H1 (cell line): Measurements from ENCODE around the gene RBSN. TPM values are rescaled to one million over a fixed set of nuclear protein-coding genes. Genes with fewer than 3 reads are reported as not detected.

Experiments
- CHD2 ChIP-seq: IDR thresholded peaks from 2 replicates; pipeline ENCODE4 v1.6.1; 2012; ENCODE audit warnings: low read length, improper control_type of control experiment
- GABPA ChIP-seq: IDR thresholded peaks from 2 replicates; pipeline ENCODE4 v1.6.1; 2011; ENCODE audit warnings: mild to moderate bottlenecking, low read length, moderate library complexity, borderline replicate concordance; ENCODE audit not compliant: insufficient read depth
- GTF2F1 ChIP-seq: IDR thresholded peaks from 2 replicates; pipeline ENCODE4 v1.6.1; 2012; ENCODE audit warnings: low read depth, low read length, improper control_type of control experiment, borderline replicate concordance
- HDAC6 ChIP-seq: IDR thresholded peaks from one replicate; pipeline ENCODE4 v1.7.1; 2012; ENCODE audit warnings: low read depth, mild to moderate bottlenecking, inconsistent platforms, low read length, moderate library complexity
- NRF1 ChIP-seq: IDR thresholded peaks from 2 replicates; pipeline ENCODE4 v1.6.1; 2011; ENCODE audit warnings: mild to moderate bottlenecking, low read depth, low read length, improper control_type of control experiment
- TCF12 ChIP-seq: IDR thresholded peaks from 2 replicates; pipeline ENCODE4 v1.6.1; 2011; ENCODE audit warnings: low read depth, mild to moderate bottlenecking, low read length
- YY1 ChIP-seq: IDR thresholded peaks from 2 replicates; pipeline ENCODE4 v1.6.1; 2011; ENCODE audit warnings: low read depth, mild to moderate bottlenecking, low read length
- polyA plus RNA-seq, 7 experiments: library from polyadenylated mRNA; depleted of rRNA in 3 of 7; stranded (reverse) in 5 of 7; unstranded in 2 of 7; fragments of >200 nt in 5 of 7; fragments of 200-250 nt in 2 of 7; gene quantifications; 1 replicate in 5 of 7; 2 replicates in 1 of 7; 4 replicates in 1 of 7; pipeline versions ENCODE4 v1.2.1 to v1.2.3, GENCODE V29; 2011 to 2013; ENCODE audit warnings: missing spikeins in 2 of 7, mixed read lengths in 2 of 7
- total RNA-seq: library from RNA; stranded (reverse); fragmentation: NEBNext Ultra II Directional; extraction: Animal tissue kit (Norgen Biotek cat#: 25700); gene quantifications from 2 replicates; pipeline ENCODE4 v1.2.1, GENCODE V29; 2021
- TF ChIP-seq, protein P1 (sequence below): fragments of 300-600 bp; sonication (generic); IDR thresholded peaks from 2 replicates; pipeline ENCODE4 v1.7.1; 2012; ENCODE audit warnings: low read length, moderate library complexity, mild to moderate bottlenecking, inconsistent platforms; ENCODE audit not compliant: insufficient replicate concordance
- TF ChIP-seq, protein P2 (sequence below): IDR thresholded peaks from 2 replicates; pipeline ENCODE4 v1.6.1; 2012; ENCODE audit warnings: low read length, inconsistent platforms

Gene RBSN
- total and polyA plus RNA-seq, 2 of the 8 experiments (the other 6 are each of a cell fraction or from before 2014, with no cell fraction given), result 5.9 to 20.0 TPM

DNA sequence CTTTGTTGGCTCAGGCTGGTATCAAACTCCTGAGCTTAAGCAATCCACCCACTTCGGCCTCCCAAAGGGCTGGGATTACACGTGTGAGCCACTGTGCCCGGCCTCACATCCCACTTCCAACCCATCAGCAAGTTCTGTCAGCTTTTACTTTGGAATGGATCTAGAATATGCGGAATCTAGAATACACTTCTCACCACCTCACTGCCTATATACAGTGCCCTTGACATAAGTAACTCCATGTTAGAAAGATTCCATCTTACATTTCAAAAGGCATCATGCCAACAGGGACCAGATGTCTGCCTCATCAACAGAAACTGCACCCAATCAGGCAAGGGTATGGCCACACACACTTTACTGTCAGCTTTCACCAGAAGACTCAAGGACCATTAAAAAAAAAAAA, 9.9 kb upstream of the RBSN start (continued):
- TF ChIP-seq, protein P1, sequence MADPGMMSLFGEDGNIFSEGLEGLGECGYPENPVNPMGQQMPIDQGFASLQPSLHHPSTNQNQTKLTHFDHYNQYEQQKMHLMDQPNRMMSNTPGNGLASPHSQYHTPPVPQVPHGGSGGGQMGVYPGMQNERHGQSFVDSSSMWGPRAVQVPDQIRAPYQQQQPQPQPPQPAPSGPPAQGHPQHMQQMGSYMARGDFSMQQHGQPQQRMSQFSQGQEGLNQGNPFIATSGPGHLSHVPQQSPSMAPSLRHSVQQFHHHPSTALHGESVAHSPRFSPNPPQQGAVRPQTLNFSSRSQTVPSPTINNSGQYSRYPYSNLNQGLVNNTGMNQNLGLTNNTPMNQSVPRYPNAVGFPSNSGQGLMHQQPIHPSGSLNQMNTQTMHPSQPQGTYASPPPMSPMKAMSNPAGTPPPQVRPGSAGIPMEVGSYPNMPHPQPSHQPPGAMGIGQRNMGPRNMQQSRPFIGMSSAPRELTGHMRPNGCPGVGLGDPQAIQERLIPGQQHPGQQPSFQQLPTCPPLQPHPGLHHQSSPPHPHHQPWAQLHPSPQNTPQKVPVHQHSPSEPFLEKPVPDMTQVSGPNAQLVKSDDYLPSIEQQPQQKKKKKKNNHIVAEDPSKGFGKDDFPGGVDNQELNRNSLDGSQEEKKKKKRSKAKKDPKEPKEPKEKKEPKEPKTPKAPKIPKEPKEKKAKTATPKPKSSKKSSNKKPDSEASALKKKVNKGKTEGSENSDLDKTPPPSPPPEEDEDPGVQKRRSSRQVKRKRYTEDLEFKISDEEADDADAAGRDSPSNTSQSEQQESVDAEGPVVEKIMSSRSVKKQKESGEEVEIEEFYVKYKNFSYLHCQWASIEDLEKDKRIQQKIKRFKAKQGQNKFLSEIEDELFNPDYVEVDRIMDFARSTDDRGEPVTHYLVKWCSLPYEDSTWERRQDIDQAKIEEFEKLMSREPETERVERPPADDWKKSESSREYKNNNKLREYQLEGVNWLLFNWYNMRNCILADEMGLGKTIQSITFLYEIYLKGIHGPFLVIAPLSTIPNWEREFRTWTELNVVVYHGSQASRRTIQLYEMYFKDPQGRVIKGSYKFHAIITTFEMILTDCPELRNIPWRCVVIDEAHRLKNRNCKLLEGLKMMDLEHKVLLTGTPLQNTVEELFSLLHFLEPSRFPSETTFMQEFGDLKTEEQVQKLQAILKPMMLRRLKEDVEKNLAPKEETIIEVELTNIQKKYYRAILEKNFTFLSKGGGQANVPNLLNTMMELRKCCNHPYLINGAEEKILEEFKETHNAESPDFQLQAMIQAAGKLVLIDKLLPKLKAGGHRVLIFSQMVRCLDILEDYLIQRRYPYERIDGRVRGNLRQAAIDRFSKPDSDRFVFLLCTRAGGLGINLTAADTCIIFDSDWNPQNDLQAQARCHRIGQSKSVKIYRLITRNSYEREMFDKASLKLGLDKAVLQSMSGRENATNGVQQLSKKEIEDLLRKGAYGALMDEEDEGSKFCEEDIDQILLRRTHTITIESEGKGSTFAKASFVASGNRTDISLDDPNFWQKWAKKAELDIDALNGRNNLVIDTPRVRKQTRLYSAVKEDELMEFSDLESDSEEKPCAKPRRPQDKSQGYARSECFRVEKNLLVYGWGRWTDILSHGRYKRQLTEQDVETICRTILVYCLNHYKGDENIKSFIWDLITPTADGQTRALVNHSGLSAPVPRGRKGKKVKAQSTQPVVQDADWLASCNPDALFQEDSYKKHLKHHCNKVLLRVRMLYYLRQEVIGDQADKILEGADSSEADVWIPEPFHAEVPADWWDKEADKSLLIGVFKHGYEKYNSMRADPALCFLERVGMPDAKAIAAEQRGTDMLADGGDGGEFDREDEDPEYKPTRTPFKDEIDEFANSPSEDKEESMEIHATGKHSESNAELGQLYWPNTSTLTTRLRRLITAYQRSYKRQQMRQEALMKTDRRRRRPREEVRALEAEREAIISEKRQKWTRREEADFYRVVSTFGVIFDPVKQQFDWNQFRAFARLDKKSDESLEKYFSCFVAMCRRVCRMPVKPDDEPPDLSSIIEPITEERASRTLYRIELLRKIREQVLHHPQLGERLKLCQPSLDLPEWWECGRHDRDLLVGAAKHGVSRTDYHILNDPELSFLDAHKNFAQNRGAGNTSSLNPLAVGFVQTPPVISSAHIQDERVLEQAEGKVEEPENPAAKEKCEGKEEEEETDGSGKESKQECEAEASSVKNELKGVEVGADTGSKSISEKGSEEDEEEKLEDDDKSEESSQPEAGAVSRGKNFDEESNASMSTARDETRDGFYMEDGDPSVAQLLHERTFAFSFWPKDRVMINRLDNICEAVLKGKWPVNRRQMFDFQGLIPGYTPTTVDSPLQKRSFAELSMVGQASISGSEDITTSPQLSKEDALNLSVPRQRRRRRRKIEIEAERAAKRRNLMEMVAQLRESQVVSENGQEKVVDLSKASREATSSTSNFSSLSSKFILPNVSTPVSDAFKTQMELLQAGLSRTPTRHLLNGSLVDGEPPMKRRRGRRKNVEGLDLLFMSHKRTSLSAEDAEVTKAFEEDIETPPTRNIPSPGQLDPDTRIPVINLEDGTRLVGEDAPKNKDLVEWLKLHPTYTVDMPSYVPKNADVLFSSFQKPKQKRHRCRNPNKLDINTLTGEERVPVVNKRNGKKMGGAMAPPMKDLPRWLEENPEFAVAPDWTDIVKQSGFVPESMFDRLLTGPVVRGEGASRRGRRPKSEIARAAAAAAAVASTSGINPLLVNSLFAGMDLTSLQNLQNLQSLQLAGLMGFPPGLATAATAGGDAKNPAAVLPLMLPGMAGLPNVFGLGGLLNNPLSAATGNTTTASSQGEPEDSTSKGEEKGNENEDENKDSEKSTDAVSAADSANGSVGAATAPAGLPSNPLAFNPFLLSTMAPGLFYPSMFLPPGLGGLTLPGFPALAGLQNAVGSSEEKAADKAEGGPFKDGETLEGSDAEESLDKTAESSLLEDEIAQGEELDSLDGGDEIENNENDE, result no peak
- no peak for TF ChIP-seq HDAC6
- no peak for TF ChIP-seq TCF12
- no peak for TF ChIP-seq GTF2F1
- TF ChIP-seq CHD2, result no peak
- TF ChIP-seq NRF1, result no peak
- TF ChIP-seq, protein P2, sequence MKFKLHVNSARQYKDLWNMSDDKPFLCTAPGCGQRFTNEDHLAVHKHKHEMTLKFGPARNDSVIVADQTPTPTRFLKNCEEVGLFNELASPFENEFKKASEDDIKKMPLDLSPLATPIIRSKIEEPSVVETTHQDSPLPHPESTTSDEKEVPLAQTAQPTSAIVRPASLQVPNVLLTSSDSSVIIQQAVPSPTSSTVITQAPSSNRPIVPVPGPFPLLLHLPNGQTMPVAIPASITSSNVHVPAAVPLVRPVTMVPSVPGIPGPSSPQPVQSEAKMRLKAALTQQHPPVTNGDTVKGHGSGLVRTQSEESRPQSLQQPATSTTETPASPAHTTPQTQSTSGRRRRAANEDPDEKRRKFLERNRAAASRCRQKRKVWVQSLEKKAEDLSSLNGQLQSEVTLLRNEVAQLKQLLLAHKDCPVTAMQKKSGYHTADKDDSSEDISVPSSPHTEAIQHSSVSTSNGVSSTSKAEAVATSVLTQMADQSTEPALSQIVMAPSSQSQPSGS, result no peak
- TF ChIP-seq YY1, result no peak
- no peak for TF ChIP-seq GABPA
- TF ChIP-seq, all 59 proteins: peak for 0
